GM18502 (cell line): Measurements from ENCODE around the gene SRCAP.
A peak's percentile ranks its signal among the peaks of the same experiment; 100 is the strongest.

Source experiments
- ATAC-seq: cut with Tn5 transposase; IDR thresholded peaks from one replicate; pipeline ENCODE4 v1.9.1; 2021; ENCODE audit warnings: mild to moderate bottlenecking; ENCODE audit not compliant: unreplicated experiment, poor library complexity

SRCAP gene

GRCh38 chr16:30728321-30728720 is 29.4 kb downstream of the SRCAP start:
- no peak for ATAC-seq

- no peak for ATAC-seq
Observed at GRCh38 chr16:30728899-30729672, 30.1 kb downstream of the SRCAP start.

DNA sequence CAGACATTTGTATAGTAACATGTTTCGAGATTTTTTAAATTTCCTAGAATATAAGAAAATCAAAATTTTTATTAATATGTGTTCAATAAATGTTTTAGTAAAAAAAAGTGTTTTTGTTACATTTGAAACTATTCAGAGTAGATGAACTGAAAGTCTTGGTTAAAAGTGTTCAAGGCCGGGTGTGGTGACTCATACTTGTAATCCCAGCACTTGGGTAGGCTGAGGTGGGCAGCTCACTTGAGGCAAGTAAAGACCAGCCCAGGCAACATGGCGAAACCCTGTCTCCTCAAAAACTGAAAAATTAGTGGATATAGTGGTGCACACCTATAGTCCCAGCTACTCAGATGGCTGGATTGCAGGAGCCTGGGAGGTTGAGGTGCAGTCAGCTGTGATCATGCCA is 32.4 kb downstream of the SRCAP start:
- ATAC-seq = no peak

DNA sequence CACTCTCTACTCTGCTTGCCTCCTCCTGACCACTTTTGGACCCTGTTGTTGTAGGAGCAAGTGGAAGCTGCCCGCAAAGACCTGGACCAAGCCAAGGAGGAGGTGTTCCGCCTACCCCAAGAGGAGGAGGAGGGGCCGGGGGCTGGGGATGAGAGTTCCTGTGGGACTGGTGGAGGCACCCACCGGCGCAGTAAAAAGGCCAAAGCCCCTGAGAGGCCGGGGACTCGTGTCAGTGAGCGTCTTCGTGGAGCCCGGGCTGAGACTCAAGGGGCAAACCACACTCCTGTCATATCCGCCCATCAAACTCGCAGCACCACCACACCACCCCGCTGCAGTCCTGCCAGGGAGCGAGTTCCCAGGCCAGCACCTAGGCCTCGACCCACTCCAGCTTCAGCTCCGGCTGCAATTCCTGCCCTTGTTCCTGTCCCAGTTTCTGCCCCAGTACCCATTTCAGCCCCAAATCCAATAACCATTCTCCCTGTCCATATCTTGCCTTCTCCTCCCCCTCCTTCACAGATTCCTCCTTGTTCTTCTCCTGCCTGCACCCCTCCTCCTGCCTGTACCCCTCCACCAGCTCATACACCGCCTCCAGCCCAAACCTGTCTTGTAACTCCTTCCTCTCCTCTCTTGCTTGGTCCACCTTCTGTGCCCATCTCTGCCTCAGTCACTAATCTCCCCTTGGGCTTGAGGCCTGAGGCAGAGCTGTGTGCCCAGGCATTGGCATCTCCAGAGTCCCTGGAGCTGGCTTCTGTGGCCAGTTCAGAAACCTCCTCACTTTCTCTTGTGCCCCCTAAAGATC is 38.2 kb downstream of the SRCAP start:
- no peak for ATAC-seq

GRCh38 chr16:30737794-30738648 is 39.0 kb downstream of the SRCAP start:
- ATAC-seq = no peak

DNA sequence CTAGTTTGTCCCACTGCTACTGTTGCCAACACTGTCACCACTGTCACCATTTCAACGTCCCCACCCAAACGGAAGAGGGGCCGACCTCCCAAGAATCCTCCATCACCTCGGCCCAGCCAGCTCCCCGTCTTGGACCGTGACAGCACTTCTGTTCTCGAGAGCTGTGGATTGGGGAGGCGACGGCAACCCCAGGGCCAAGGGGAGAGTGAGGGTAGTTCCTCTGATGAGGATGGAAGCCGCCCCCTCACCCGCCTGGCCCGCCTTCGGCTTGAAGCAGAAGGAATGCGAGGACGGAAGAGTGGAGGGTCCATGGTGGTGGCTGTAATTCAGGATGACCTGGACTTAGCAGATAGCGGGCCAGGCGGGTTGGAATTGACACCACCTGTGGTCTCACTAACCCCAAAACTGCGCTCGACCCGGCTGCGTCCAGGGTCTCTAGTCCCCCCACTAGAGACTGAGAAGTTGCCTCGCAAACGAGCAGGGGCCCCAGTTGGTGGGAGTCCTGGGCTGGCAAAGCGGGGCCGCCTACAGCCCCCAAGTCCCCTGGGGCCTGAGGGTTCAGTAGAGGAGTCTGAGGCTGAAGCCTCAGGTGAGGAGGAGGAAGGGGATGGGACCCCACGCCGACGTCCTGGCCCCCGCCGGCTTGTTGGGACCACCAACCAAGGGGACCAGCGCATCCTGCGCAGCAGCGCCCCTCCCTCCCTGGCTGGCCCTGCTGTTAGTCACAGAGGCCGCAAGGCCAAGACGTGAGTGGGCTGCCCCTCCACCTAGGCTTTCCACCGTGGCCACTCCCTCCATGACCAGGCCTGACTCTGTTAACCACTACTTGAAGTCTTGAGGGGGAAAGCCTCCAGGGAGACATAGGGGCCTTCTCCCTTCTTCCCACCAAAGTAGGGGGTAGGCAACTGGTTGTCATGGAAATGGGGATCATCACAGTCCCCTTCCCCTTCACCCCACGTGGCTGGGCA is 40.3 kb downstream of the SRCAP start:
- no peak for ATAC-seq

- ATAC-seq = no peak
Observed at GRCh38 chr16:30740364-30741251, 41.6 kb downstream of the SRCAP start.

GRCh38 chr16:30741461-30741914 is 42.5 kb downstream of the SRCAP start:
- ATAC-seq = no peak

DNA sequence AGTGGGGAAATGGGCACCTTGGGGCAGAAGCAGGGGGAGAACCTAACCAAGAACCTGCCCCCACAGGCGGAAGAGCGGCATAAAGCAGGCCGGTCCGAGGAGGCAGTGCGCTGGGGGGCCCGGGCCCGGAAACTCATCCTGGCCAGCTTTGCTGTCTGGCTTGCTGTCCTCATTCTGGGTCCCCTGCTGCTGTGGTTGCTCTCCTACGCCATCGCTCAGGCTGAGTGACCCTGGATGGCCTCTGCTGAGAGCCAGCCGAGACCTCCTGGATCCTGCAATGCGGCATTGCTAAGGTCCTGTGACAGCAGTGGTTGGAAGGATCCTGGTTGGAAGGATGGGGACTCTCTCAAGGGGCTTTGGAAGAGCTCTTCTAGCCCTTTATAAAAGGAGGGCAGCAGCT is 44.7 kb downstream of the SRCAP start:
- ATAC-seq = no peak

GRCh38 chr16:30744183-30744582 is 45.2 kb downstream of the SRCAP start:
- no peak for ATAC-seq

DNA sequence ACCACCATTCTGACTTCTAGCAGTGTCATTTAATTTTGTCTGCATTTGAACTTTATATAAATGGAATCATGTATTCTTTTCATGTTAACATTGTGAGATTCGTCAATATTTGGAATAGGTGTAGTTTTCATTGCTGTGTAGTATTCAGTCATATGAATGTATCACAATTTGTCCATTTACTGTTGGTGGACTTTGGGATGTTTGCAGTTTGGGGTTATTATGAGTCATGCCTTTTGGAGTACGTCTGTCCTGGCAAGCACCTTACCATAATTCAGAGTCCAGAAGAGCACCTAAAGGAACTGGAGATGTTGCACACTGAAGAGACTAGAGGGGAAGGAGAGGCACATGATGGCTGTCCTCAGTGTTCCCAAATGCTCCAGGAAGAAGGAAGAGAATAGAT is 46.1 kb downstream of the SRCAP start:
- no peak for ATAC-seq

DNA sequence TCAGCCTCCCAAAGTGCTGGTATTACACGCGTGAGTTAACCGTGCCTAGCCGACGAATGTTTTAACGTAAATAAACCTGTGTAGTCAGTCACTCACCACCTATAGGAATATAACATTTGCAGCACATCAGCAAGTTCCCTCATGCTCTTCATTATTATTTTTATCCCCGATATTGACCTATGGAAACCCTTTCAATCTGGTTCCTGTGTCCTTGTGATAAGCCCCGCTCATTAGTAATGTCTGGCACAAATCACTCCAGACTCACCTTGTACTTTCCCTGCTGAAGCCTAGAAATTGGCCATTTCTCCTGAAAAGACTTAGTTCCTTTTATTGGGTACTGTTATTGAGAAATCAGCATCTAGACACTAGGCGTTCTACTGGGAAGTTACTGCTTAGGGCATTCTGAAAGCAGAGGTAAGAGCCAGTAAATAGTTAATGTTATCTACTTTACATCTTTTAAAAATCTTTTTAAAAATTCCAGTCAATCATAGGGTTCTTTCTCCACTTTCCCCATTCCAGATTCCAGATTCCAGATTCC is 47.7 kb downstream of the SRCAP start:
- no peak for ATAC-seq

DNA sequence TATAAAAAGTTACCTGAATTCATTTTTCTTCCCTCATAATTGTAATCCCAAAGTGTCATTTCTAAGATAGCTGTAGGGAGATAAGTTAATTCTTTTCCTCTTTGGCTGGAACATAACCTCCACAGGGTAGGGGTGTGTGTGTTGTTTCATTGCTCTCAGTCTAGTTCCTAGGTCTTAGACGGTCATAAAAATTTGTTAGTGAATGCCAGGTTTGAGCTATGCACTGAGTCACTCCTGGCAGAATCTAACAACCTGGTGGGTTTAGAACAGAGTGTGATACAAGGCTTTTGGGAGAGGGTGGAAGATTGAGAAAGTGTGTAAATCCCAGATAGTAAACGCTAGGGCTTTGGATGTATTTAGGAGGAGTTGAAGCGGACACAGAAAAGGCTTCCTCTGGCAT is 48.4 kb downstream of the SRCAP start:
- ATAC-seq = no peak

DNA sequence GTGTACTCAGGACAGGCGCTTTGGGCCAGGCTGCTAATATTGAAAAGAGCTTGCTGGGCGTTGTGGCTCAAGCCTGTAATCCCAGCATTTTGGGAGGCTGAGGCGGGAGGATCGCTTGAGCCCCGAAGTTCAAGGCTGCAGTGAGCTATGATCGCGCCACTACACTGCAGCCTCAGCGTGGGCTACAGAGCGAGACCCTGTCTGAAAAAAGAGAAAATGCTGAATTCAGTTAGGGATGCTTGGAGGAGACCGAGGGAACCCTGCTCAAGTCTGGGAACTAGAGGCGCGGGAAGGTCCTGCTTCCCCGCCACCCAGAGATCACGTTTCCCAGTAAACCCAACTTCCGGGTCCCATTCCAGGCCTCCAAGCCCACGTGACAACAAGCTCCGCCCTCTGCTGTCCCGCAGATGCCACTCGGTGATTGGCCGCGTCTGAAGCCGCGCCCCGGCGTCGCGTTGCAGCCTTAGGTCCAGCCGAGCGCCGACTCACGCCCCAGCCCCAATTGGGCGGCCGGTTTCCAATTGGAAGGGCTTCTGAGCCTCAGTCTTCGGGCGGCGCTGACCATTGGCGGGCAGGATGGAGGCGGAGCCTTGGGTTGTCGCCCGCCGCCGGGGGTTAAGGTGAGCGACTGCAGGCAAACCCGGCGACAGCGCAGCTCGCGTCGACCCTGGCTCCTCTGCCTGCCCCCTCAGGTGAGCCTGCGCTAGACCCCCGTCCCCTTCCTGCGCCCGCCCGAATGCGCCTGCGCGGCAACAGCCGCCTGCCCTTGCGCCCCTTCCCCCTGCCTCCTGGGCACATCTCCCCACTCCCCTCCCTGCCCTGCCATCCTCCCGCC is 49.0 kb downstream of the SRCAP start, which contains the start of gene PHKG2:
TSS of gene PHKG2 (plus strand) at position 627 of the 835 bp plus-strand sequence. CDS start 396 bp downstream, outside the sequence.
- peak; percentile 98 for ATAC-seq

- no peak for ATAC-seq
Observed at GRCh38 chr16:30748634-30749445, 49.9 kb downstream of the SRCAP start.

DNA sequence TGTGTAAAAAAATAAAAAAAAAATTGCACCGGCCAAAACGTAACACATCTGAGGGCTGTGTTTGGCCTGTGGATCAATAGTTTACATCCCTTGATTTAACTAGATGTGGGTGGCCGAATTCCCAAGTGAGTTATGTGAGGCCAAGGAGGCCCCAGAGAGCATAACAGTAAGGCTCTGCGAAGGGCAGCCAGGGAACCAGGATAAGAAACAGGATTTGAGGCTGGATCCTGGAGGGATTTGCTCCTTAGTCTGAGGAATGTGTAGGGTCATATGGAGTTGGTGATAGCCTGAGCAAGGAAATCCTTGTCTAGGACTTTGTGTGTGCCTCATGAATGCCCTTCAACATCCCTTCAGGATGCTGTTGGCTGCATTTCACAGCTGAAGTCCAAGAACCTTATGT is 51.2 kb downstream of the SRCAP start:
- ATAC-seq = no peak
